NCI-H2196 (cell line): ENCODE results near the gene VAPA.

Source experiments
- DNase-seq: peaks from one replicate; lab custom pipeline; 2025; ENCODE audit not compliant: unreplicated experiment; lab: John Stamatoyannopoulos, UW

VAPA gene

GRCh38 chr18:9933865-9934264 lies 20.0 kb downstream of the VAPA start:
- DNase-seq: no peak

GRCh38 chr18:9934274-9934673 lies 20.5 kb downstream of the VAPA start:
- no peak for DNase-seq

- no peak for DNase-seq
Measured at GRCh38 chr18:9941103-9941502, 27.3 kb downstream of the VAPA start.

GRCh38 chr18:9941660-9942059 lies 27.8 kb downstream of the VAPA start:
- DNase-seq: no peak

- DNase-seq: no peak
Measured at GRCh38 chr18:9943311-9943710, 29.5 kb downstream of the VAPA start.

- DNase-seq: no peak
Measured at GRCh38 chr18:9944805-9945204, 31.0 kb downstream of the VAPA start.

- DNase-seq: no peak
Measured at GRCh38 chr18:9946831-9947230, 33.0 kb downstream of the VAPA start.

GRCh38 chr18:9947248-9947647 lies 33.4 kb downstream of the VAPA start:
- no peak for DNase-seq

- DNase-seq: no peak
Measured at GRCh38 chr18:9949315-9949714, 35.5 kb downstream of the VAPA start.

GRCh38 chr18:9949861-9950260 lies 36.0 kb downstream of the VAPA start:
- no peak for DNase-seq

GRCh38 chr18:9950289-9951016 lies 36.6 kb downstream of the VAPA start:
- no peak for DNase-seq

GRCh38 chr18:9951022-9951859 lies 37.4 kb downstream of the VAPA start:
- DNase-seq: peak; percentile 53

- DNase-seq: no peak
Measured at GRCh38 chr18:9952633-9953416, 39.0 kb downstream of the VAPA start.

GRCh38 chr18:9958861-9959399 lies 45.1 kb downstream of the VAPA start:
- no peak for DNase-seq

- no peak for DNase-seq
Measured at GRCh38 chr18:9959564-9959963, 45.7 kb downstream of the VAPA start.

- DNase-seq: no peak
Measured at GRCh38 chr18:9960258-9960904, 46.6 kb downstream of the VAPA start.

GRCh38 chr18:9961041-9961440 lies 47.2 kb downstream of the VAPA start:
- no peak for DNase-seq

GRCh38 chr18:9965711-9966624 lies 52.2 kb downstream of the VAPA start:
- DNase-seq: no peak

- no peak for DNase-seq
Measured at GRCh38 chr18:9968081-9968848, 54.4 kb downstream of the VAPA start.
